ENCODE measurements around the gene RNF169.

DNA sequence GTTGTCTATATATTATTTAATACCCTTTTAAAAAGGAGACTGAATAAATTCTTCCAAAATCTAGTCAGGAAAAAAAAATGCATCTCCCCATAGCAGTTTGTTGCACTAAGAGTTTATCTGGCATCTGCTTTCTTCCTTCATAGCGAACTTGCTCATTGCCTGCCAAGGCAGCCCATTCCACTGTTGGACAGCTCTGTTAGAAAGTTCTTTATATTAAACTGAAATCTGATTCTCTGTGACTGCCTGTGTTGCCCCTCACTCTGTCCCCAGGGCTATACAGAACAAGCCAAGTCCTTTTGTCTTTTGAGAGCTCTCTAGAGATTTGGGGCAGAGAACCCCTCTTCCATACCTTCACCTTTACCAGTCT, 14.1 kb upstream of the RNF169 start:
- no peak for TF ChIP-seq EZH2 (IDR thresholded peaks at IDR 0.05)
- no peak for TF ChIP-seq POLR2AphosphoS5 (IDR thresholded peaks at IDR 0.05; ENCODE audit: borderline replicate concordance, low read depth, low read length)
- no peak for TF ChIP-seq FOXP2 (optimal IDR thresholded peaks at IDR 0.05; ENCODE audit: control extremely low read depth, extremely low read length, insufficient read depth)

Data from SK-N-MC (cell line).